ENCODE data around the gene CCNG2. TPM values are rescaled to one million over a fixed set of nuclear protein-coding genes. Genes with fewer than 3 reads are reported as not detected.
A peak's percentile ranks its signal among the peaks of the same experiment; 100 is the strongest.

The CCNG2 gene
- total RNA-seq, 2 experiments from 2014 or later, result 21.6 to 22.5 TPM

DNA sequence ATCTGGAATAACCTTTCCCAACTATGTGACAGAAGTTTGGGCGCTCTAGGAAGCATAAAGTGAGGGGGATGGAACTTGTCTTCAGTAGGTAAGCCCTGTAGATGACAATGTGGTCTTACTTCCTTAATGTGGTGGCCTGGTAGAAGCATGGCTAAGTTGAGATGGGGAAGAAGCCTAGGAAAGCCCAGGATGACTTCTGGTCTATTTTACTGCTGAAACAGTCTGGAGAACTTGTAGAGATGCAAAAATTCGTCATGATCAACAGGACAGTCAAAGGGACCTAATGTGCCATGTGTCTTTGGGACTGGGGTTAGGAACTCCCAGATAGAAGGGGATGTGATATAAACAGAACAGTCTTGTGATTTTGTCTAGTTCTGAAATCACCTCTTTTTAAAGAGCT is 40.8 kb downstream of the CCNG2 start:
- no peak overlapping the region for H3K27ac Mint-ChIP-seq
- intact Hi-C loops (cut with micrococcal nuclease), result no loop called here

GRCh38 chr4:77199276-77199675 is 42.3 kb downstream of the CCNG2 start:
- DNase-seq, result no peak
- CTCF ChIA-PET, result interaction anchor here (0.6 to 8.9 kb wide), 4 partner anchors 9 to 684 kb away, joined by 3 to 214 read pairs (median 4); no protein-coding TSS in a partner anchor
- Mint-ChIP-seq H3K36me3 (ENCODE audit: low read depth) (no peaks in the 10 kb centered on the region), H3K9me3 (no peaks in the 10 kb centered on the region), H3K27me3 (ENCODE audit: low read depth) (no peaks in the 10 kb centered on the region), H3K4me1 (ENCODE audit: low read depth) (peaks cover 5% of the 10 kb centered on the region), H3K4me3 (no peak overlapping the region), H3K27ac (no peak overlapping the region)
- intact Hi-C loops (cut with micrococcal nuclease), result no loop called here

More for the DNA sequence above, 40.8 kb downstream of the CCNG2 start:
- no peaks in the 10 kb centered on the region for H3K27me3 Mint-ChIP-seq (ENCODE audit: low read depth)
- no peaks in the 10 kb centered on the region for H3K36me3 Mint-ChIP-seq (ENCODE audit: low read depth)
- CTCF ChIA-PET, result interaction anchor here (8.9 kb wide), 1 partner anchor 101 kb away, joined by 214 read pairs; no protein-coding TSS in a partner anchor
- H3K4me1 Mint-ChIP-seq (ENCODE audit: low read depth), result peaks cover 15% of the 10 kb centered on the region
- H3K9me3 Mint-ChIP-seq, result no peaks in the 10 kb centered on the region
- DNase-seq, result no peak
- H3K4me3 Mint-ChIP-seq, result no peak overlapping the region

- H3K9me3 Mint-ChIP-seq, result no peaks in the 10 kb centered on the region
- no peaks in the 10 kb centered on the region for H3K27me3 Mint-ChIP-seq (ENCODE audit: low read depth)
- H3K36me3 Mint-ChIP-seq (ENCODE audit: low read depth), result no peaks in the 10 kb centered on the region
- CTCF ChIA-PET, result interaction anchor here (0.6 to 8.9 kb wide), 5 partner anchors 10 to 685 kb away, joined by 3 to 214 read pairs (median 3); no protein-coding TSS in a partner anchor
- intact Hi-C loops (cut with micrococcal nuclease), result loop anchor here (5.0 kb wide), 2 partner anchors 442 to 1022 kb away; no protein-coding TSS in a partner anchor
- DNase-seq, result no peak
- H3K27ac Mint-ChIP-seq, result no peak overlapping the region
- no peak overlapping the region for H3K4me3 Mint-ChIP-seq
- H3K4me1 Mint-ChIP-seq (ENCODE audit: low read depth), result peaks cover 2% of the 10 kb centered on the region
Observed at GRCh38 chr4:77199701-77200100, 42.7 kb downstream of the CCNG2 start.

- Mint-ChIP-seq H3K36me3 (ENCODE audit: low read depth) (no peaks in the 10 kb centered on the region), H3K9me3 (no peaks in the 10 kb centered on the region), H3K4me1 (ENCODE audit: low read depth) (peaks cover 2% of the 10 kb centered on the region), H3K27me3 (ENCODE audit: low read depth) (no peaks in the 10 kb centered on the region), H3K27ac (no peak overlapping the region), H3K4me3 (no peak overlapping the region)
- DNase-seq, result no peak
- CTCF ChIA-PET, result interaction anchor here (0.5 to 8.9 kb wide), 4 partner anchors 22 to 156 kb away, joined by 3 to 214 read pairs (median 9); no protein-coding TSS in a partner anchor
- intact Hi-C loops (cut with micrococcal nuclease), result loop anchor here (5.0 kb wide), 2 partner anchors 444 to 1024 kb away; no protein-coding TSS in a partner anchor
Observed at GRCh38 chr4:77201343-77201742, 44.3 kb downstream of the CCNG2 start.

GRCh38 chr4:77201857-77202256 is 44.9 kb downstream of the CCNG2 start:
- Mint-ChIP-seq H3K9me3 (no peaks in the 10 kb centered on the region), H3K27me3 (ENCODE audit: low read depth) (no peaks in the 10 kb centered on the region), H3K36me3 (ENCODE audit: low read depth) (no peaks in the 10 kb centered on the region), H3K27ac (no peak overlapping the region), H3K4me1 (ENCODE audit: low read depth) (peaks cover 2% of the 10 kb centered on the region), H3K4me3 (no peak overlapping the region)
- intact Hi-C loops (cut with micrococcal nuclease), result loop anchor here (5.0 kb wide), 2 partner anchors 445 to 1025 kb away; no protein-coding TSS in a partner anchor
- CTCF ChIA-PET, result interaction anchor here (0.5 to 8.9 kb wide), 6 partner anchors 23 to 157 kb away, joined by 3 to 214 read pairs (median 4); no protein-coding TSS in a partner anchor
- DNase-seq, result no peak

DNA sequence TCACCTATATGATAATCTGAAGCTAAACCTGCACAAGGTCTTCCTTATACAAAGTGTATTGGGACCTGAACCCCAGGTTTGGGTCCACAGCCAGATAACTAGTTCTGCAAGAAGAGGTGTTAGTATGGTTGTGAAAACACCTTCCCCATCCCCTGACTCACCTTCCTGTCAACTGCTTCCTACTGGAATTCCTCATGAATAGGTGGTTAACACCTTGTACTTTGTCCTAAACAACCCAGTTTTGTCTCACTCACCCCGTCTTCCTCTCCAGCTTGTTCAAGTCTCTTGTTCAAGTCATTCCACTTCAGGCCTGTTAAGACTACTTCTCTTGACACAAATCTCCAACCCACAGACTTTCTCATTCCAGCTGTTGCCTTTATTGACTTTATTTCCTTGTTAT is 45.5 kb downstream of the CCNG2 start:
- Mint-ChIP-seq H3K36me3 (ENCODE audit: low read depth) (no peaks in the 10 kb centered on the region), H3K9me3 (no peaks in the 10 kb centered on the region), H3K27me3 (ENCODE audit: low read depth) (no peaks in the 10 kb centered on the region), H3K4me1 (ENCODE audit: low read depth) (peaks cover 2% of the 10 kb centered on the region), H3K27ac (no peak overlapping the region), H3K4me3 (no peak overlapping the region)
- CTCF ChIA-PET, result interaction anchor here (0.7 to 8.9 kb wide), 27 partner anchors 8 to 771 kb away, joined by 3 to 214 read pairs (median 5); no protein-coding TSS in a partner anchor
- intact Hi-C loops (cut with micrococcal nuclease), result loop anchor here (5.0 kb wide), 2 partner anchors 445 to 1025 kb away; no protein-coding TSS in a partner anchor
- no peak for DNase-seq

DNA sequence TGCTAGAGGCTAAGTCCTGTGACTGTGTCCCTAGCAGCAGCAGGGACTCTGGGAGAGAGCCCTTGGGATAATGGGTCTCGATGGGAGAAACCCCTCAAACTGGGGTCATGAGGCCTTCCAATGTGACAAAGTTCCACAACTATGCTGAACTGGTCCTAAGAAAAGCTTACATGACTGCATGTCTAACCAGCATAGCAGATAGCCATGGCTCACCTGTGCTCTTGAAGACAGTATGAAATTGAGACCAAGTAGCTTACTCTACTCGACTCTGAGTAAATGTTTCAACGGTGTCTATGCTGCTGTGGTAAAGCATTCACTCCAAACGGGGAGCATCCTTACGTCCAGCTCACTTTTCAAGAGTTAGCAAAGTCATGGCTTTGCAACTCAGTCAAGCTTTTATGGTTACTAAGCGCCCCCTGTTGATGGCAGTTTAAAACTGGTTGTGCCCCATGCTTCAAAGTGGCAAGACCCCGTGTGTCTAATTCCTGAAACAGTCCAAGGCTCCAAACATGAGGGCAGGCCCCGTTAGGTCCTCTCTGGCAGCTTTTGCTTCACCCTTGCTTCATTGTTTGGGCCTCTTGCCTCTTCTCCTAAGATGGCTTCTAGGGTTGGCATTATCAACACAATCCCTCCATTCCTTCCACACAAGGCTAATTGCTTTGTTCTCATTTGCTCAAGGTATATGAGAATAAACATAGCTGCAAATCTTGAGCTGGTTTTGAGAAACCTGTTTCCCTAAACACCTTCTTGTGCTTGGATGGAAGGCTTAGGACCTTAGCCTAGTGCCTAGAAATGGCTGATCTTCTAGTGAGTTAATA is 46.6 kb downstream of the CCNG2 start:
- CTCF ChIA-PET, result interaction anchor here (0.7 to 8.9 kb wide), 51 partner anchors 9 to 772 kb away, joined by 3 to 214 read pairs (median 4); no protein-coding TSS in a partner anchor
- Mint-ChIP-seq H3K9me3 (no peaks in the 10 kb centered on the region), H3K36me3 (ENCODE audit: low read depth) (no peaks in the 10 kb centered on the region), H3K4me1 (ENCODE audit: low read depth) (peaks cover 2% of the 10 kb centered on the region), H3K27me3 (ENCODE audit: low read depth) (no peaks in the 10 kb centered on the region), H3K27ac (no peak overlapping the region), H3K4me3 (no peak overlapping the region)
- peak; percentile 81 for DNase-seq
- intact Hi-C loops (cut with micrococcal nuclease), result loop anchor here (1.0 to 5.0 kb wide), 8 partner anchors 47 to 1026 kb away; no protein-coding TSS in a partner anchor

- Mint-ChIP-seq H3K4me1 (ENCODE audit: low read depth) (peaks cover 2% of the 10 kb centered on the region), H3K36me3 (ENCODE audit: low read depth) (no peaks in the 10 kb centered on the region), H3K27ac (no peak overlapping the region), H3K4me3 (no peak overlapping the region), H3K9me3 (no peaks in the 10 kb centered on the region), H3K27me3 (ENCODE audit: low read depth) (no peaks in the 10 kb centered on the region)
- CTCF ChIA-PET, result interaction anchor here (0.5 to 8.9 kb wide), 16 partner anchors 10 to 699 kb away, joined by 3 to 214 read pairs (median 10); no protein-coding TSS in a partner anchor
- intact Hi-C loops (cut with micrococcal nuclease), result loop anchor here (5.0 kb wide), 2 partner anchors 447 to 1027 kb away; no protein-coding TSS in a partner anchor
- no peak for DNase-seq
Observed at GRCh38 chr4:77204621-77205020, 47.6 kb downstream of the CCNG2 start.

DNA sequence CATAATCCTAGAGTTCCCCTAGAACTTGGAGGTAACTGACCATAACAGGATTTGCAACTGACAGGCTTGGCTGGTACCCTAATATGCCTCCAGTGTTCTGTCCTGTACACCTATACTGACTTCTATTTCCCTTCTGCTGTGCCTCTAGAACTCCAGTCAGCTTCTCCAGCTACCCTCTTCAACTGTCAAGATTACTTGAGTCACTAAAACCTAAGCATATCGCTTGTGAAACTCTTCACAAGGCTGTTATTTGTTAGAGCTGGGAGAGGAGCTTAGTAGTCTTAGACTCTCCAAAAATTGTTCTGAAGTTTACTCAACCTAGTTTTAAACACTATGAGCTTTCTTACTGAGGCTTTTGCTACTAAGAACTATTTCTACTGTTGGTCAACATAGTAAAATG is 52.0 kb downstream of the CCNG2 start:
- CTCF ChIA-PET, result interaction anchor here (1.1 to 3.8 kb wide), 2 partner anchors 114 to 157 kb away, joined by 3 to 18 read pairs; no protein-coding TSS in a partner anchor
- no peaks in the 10 kb centered on the region for H3K36me3 Mint-ChIP-seq (ENCODE audit: low read depth)
- no peak overlapping the region for H3K27ac Mint-ChIP-seq
- H3K27me3 Mint-ChIP-seq (ENCODE audit: low read depth), result no peaks in the 10 kb centered on the region
- no peak for DNase-seq
- H3K4me1 Mint-ChIP-seq (ENCODE audit: low read depth), result no peaks in the 10 kb centered on the region
- H3K4me3 Mint-ChIP-seq, result no peak overlapping the region
- no peaks in the 10 kb centered on the region for H3K9me3 Mint-ChIP-seq
- intact Hi-C loops (cut with micrococcal nuclease), result no loop called here

- intact Hi-C loops (cut with micrococcal nuclease), result no loop called here
- no peak overlapping the region for H3K27ac Mint-ChIP-seq
- no peak for DNase-seq
- H3K36me3 Mint-ChIP-seq (ENCODE audit: low read depth), result no peaks in the 10 kb centered on the region
- H3K9me3 Mint-ChIP-seq, result no peaks in the 10 kb centered on the region
- H3K4me1 Mint-ChIP-seq (ENCODE audit: low read depth), result no peaks in the 10 kb centered on the region
- no peak overlapping the region for H3K4me3 Mint-ChIP-seq
- no peaks in the 10 kb centered on the region for H3K27me3 Mint-ChIP-seq (ENCODE audit: low read depth)
- CTCF ChIA-PET, result no interaction called here
Observed at GRCh38 chr4:77209936-77210335, 52.9 kb downstream of the CCNG2 start.

DNA sequence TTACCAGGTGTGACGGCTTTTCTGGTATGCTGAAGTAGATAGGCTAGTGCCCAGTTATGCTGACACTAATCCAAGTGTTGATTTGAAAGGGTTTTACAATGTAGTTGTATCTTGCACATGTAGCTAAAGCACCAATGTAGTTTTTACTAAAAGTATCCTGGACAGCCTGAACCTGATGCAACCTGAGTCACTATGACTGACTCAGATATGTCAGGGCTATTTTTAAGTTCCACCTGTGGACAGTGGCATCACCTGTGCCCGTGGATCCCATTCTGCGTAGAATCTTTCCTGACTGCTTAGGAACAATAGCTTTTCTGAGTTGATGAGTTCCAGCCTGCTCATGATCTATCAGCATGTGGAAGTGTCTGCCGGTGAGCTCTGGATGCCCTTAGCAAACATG is 58.1 kb downstream of the CCNG2 start:
- intact Hi-C loops (cut with micrococcal nuclease), result no loop called here
- CTCF ChIA-PET, result interaction anchor here (1.0 to 2.9 kb wide), 2 partner anchors 11 to 119 kb away, joined by 4 to 20 read pairs; no protein-coding TSS in a partner anchor

DNA sequence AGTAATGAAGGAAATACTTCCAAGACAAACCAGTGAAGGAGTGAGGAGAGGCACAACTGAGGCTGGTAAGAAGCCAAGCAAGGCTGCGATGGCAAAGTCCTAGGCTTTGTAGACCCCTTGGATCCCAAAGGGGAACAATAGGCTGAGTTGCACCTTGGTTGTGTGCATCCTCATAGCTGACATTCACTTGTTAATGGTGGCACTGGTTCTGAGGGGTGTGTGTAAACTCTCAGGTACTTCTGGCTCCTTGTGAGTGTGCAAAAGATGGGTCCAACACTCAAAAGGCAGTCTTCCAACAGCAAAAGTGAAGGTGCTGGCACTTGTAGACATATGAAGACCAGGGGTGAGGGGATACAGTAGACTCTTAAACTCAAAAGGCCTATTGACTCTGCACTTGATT is 60.5 kb downstream of the CCNG2 start:
- Mint-ChIP-seq H3K27me3 (ENCODE audit: low read depth) (peaks cover 2% of the 10 kb centered on the region), H3K36me3 (ENCODE audit: low read depth) (no peaks in the 10 kb centered on the region), H3K4me3 (no peak overlapping the region), H3K9me3 (no peaks in the 10 kb centered on the region), H3K27ac (no peak overlapping the region), H3K4me1 (ENCODE audit: low read depth) (no peaks in the 10 kb centered on the region)
- no peak for DNase-seq
- intact Hi-C loops (cut with micrococcal nuclease), result no loop called here
- CTCF ChIA-PET, result interaction anchor here (1.0 kb wide), 1 partner anchor 24 kb away, joined by 3 read pairs; no protein-coding TSS in a partner anchor

More for the DNA sequence above, 58.1 kb downstream of the CCNG2 start:
- Mint-ChIP-seq H3K27ac (no peak overlapping the region), H3K9me3 (no peaks in the 10 kb centered on the region), H3K36me3 (ENCODE audit: low read depth) (no peaks in the 10 kb centered on the region), H3K4me1 (ENCODE audit: low read depth) (no peaks in the 10 kb centered on the region), H3K27me3 (ENCODE audit: low read depth) (peaks cover 2% of the 10 kb centered on the region), H3K4me3 (no peak overlapping the region)
- DNase-seq, result no peak
